OCI-LY1 (cell line): ENCODE data around the gene FARS2.

Source experiments
- EZH2 ChIP-seq: fragments of 200-600 bp; sonication (generic), shearing (Covaris generic); IDR thresholded peaks from 2 replicates; pipeline ENCODE4 v1.8.0; 2017; ENCODE audit warnings: borderline replicate concordance, mixed run types, mild to moderate bottlenecking, antibody characterized with exemption, low read length, moderate library complexity, mixed read lengths
- TF ChIP-seq, protein P1 (sequence below): fragments of 200-600 bp; sonication (generic), shearing (Covaris generic); IDR thresholded peaks from 2 replicates; pipeline ENCODE4 v1.5.1; 2017; ENCODE audit warnings: mild to moderate bottlenecking, antibody characterized with exemption, low read length, moderate library complexity, mixed read lengths

DNA sequence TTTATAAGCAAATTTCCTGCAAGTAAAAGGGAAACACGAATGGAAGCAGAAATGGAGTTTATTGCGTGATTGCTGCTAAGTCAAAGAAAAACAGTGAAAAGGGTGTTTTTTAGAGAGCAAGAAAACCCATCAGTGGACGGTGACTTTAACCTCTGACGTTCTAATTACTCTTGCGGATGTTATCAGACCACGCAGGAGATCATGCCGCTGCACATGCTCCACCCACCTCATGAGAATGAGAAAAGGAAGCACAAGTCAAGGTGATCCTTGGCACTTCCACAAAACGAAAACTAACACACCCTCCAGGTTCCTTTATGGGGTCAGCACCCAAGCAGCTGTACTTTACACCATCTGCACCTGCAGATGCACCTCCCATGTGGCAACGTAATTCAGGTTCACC, 45.5 kb upstream of the FARS2 start:
- no peak for TF ChIP-seq EZH2
- TF ChIP-seq, protein P1, sequence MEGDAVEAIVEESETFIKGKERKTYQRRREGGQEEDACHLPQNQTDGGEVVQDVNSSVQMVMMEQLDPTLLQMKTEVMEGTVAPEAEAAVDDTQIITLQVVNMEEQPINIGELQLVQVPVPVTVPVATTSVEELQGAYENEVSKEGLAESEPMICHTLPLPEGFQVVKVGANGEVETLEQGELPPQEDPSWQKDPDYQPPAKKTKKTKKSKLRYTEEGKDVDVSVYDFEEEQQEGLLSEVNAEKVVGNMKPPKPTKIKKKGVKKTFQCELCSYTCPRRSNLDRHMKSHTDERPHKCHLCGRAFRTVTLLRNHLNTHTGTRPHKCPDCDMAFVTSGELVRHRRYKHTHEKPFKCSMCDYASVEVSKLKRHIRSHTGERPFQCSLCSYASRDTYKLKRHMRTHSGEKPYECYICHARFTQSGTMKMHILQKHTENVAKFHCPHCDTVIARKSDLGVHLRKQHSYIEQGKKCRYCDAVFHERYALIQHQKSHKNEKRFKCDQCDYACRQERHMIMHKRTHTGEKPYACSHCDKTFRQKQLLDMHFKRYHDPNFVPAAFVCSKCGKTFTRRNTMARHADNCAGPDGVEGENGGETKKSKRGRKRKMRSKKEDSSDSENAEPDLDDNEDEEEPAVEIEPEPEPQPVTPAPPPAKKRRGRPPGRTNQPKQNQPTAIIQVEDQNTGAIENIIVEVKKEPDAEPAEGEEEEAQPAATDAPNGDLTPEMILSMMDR = no peak
